PC-9 (cell line): ENCODE results near the gene CCNA2. TPM values are rescaled to one million over a fixed set of nuclear protein-coding genes. Genes with fewer than 3 reads are reported as not detected.

Experiments
- BruUV-seq: library from RNA; stranded (reverse); fragments of 400-500 nt; replicated peaks from 2 replicates; lab custom pipeline; 2021; lab: Mats Ljungman, UMichigan
- CTCF ChIA-PET: fragments of 300-600 bp; sonication (Branson Sonifier 250); formaldehyde crosslinking; loops from one replicate; lab custom pipeline; 2022; ENCODE audit warnings: antibody characterized with exemption; lab: Charles Lee
- POLR2A ChIA-PET: fragments of 300-600 bp; sonication (Branson Sonifier 250); formaldehyde crosslinking; loops from one replicate; lab custom pipeline; 2022; ENCODE audit warnings: antibody characterized with exemption; ENCODE audit not compliant: unreplicated experiment; lab: Charles Lee
- DNase-seq, 2 experiments: peaks; one replicate each; pipeline versions ENCODE4 v3.0.0 to v3.0.0-alpha.2; 2015 to 2022; ENCODE audit warnings: mixed read lengths in 1 of 2
- H2AFZ ChIP-seq: fragments of 200-600 bp; sonication (generic); 2 replicates; pipeline ENCODE4 v1.8.1; 2017; ENCODE audit warnings: antibody characterized with exemption
- H3F3A ChIP-seq: fragments of 200-600 bp; sonication (generic); 2 replicates; pipeline ENCODE4 v1.8.1; 2017; ENCODE audit warnings: antibody characterized with exemption, mild to moderate bottlenecking, low read depth; ENCODE audit not compliant: insufficient read depth
- H3K27ac ChIP-seq: fragments of 200-600 bp; sonication (generic); 2 replicates; pipeline ENCODE4 v1.6.1; 2016; ENCODE audit warnings: mixed run types
- H3K27me3 ChIP-seq: fragments of 200-600 bp; sonication (generic); 2 replicates; pipeline ENCODE4 v1.6.1; 2016; ENCODE audit warnings: low read depth, mixed run types; ENCODE audit not compliant: insufficient read depth
- H3K36me3 ChIP-seq: fragments of 200-600 bp; sonication (generic); 2 replicates; pipeline ENCODE4 v1.6.1; 2016; ENCODE audit warnings: low read depth, mixed run types
- H3K4me1 ChIP-seq: fragments of 200-600 bp; sonication (generic); replicated peaks from 2 replicates; pipeline ENCODE4 v1.6.1; 2016; ENCODE audit warnings: mixed run types; ENCODE audit not compliant: insufficient read depth
- H3K4me2 ChIP-seq: fragments of 200-600 bp; sonication (generic); 2 replicates; pipeline ENCODE4 v1.6.1; 2017; ENCODE audit warnings: mixed run types
- H3K4me3 ChIP-seq: fragments of 200-600 bp; sonication (generic); 2 replicates; pipeline ENCODE4 v1.6.1; 2016; ENCODE audit warnings: mixed run types
- H3K79me2 ChIP-seq: fragments of 200-600 bp; sonication (generic); 2 replicates; pipeline ENCODE4 v1.6.1; 2017; ENCODE audit warnings: low read depth, mixed run types
- H3K9me2 ChIP-seq: fragments of 200-600 bp; sonication (generic); 2 replicates; pipeline ENCODE4 v1.8.1; 2017; ENCODE audit warnings: mild to moderate bottlenecking; ENCODE audit not compliant: insufficient read depth
- H3K9me3 ChIP-seq: fragments of 200-600 bp; sonication (generic); 2 replicates; pipeline ENCODE4 v1.8.1; 2016; ENCODE audit warnings: low read depth; ENCODE audit not compliant: insufficient read depth
- H4K20me1 ChIP-seq: fragments of 200-600 bp; sonication (generic); 2 replicates; pipeline ENCODE4 v1.8.1; 2017; ENCODE audit not compliant: insufficient read depth
- EZH2 ChIP-seq: fragments of 200-600 bp; sonication (generic); IDR thresholded peaks from 2 replicates; pipeline ENCODE4 v1.8.0; 2017; ENCODE audit warnings: antibody characterized with exemption, low read depth
- intact Hi-C: fragments of 100-400 bp; cut with micrococcal nuclease; formaldehyde crosslinking; loops from one replicate; pipeline ENCODE4 v1.10.0; 2022; ENCODE audit not compliant: unreplicated experiment
- total RNA-seq: library from RNA; stranded (reverse); gene quantifications from 2 replicates; pipeline ENCODE4 v1.2.3, GENCODE V29; 2021
- TF ChIP-seq, protein P1 (sequence below): fragments of 200-600 bp; sonication (generic); conservative IDR thresholded peaks from 2 replicates; pipeline ENCODE4 v1.6.1; 2017; ENCODE audit warnings: mixed run types, antibody characterized with exemption, mild to moderate bottlenecking, moderate library complexity

The CCNA2 gene
- total RNA-seq, 1 experiment from 2014 or later, result 70.7 TPM

GRCh38 chr4:121822047-121822446 is 1.6 kb downstream of the CCNA2 start:
- Histone ChIP-seq H4K20me1 (peaks cover 3% of the 10 kb centered on the region; the same call in 1 of the 2 replicates), H3K9me2 (no peaks in the 10 kb centered on the region), H3K36me3 (peaks cover 40% of the 10 kb centered on the region), H3K9me3 (no peaks in the 10 kb centered on the region), H3F3A (peaks cover 24% of the 10 kb centered on the region), H3K27ac (no peak overlapping the region), H3K4me2 (peak overlapping the region; percentile 72), H2AFZ (0 out of 2 replicates have a peak overlapping the region, but pooled peaks have one; percentile 95), H3K4me1 (peaks cover 18% of the 10 kb centered on the region), H3K79me2 (peaks cover 39% of the 10 kb centered on the region), H3K27me3 (no peaks in the 10 kb centered on the region), H3K4me3 (peak overlapping the region; percentile 85)
- intact Hi-C loops, result no loop called here
- CTCF ChIA-PET, result no interaction called here
- POLR2A ChIA-PET, result no interaction called here
- BruUV-seq, result no TSS peak
- DNase-seq, result no peak
- TF ChIP-seq, protein P1, sequence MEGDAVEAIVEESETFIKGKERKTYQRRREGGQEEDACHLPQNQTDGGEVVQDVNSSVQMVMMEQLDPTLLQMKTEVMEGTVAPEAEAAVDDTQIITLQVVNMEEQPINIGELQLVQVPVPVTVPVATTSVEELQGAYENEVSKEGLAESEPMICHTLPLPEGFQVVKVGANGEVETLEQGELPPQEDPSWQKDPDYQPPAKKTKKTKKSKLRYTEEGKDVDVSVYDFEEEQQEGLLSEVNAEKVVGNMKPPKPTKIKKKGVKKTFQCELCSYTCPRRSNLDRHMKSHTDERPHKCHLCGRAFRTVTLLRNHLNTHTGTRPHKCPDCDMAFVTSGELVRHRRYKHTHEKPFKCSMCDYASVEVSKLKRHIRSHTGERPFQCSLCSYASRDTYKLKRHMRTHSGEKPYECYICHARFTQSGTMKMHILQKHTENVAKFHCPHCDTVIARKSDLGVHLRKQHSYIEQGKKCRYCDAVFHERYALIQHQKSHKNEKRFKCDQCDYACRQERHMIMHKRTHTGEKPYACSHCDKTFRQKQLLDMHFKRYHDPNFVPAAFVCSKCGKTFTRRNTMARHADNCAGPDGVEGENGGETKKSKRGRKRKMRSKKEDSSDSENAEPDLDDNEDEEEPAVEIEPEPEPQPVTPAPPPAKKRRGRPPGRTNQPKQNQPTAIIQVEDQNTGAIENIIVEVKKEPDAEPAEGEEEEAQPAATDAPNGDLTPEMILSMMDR, result no peak

DNA sequence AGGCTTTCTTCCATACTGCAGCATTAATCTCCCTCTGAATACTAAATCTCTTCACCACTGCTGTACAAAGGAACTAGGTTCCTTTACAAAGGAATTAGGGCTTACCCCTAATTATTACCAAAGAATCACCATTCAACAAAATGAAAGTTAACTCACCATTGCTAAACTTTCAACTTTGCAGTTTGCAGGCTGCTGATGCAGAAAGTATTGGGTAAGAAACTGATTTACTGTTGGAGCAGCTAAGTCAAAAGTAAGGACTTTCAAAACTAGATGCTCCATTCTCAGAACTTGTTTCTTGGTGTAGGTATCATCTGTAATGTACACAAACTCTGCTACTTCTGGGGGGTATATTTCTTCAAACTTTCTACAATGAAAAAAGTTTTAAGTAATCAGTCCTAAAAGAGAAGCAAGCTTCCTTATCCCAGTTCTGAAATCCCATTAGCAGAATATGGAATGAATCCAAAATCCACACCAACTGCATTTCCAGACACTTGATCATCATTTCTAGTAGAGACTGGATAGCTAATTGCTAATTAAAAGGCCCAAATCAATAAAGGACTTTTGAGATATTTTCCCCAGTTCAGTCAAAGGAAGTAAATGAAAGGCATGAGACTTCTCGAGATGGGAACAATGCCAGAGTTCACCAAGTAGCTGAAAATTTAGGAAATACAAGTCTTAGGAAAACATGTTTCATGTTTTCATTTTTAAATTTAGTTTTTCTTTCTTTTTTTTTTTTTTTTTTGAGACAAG is 4.3 kb downstream of the CCNA2 start:
- Histone ChIP-seq H3K4me2 (no peak overlapping the region), H3K27ac (no peak overlapping the region)
- CTCF ChIA-PET, result interaction anchor here (0.6 to 0.7 kb wide), 2 partner anchors 9 to 43 kb away, joined by 4 to 5 read pairs; no protein-coding TSS in a partner anchor

GRCh38 chr4:121818215-121818614 is 5.5 kb downstream of the CCNA2 start:
- Histone ChIP-seq H4K20me1 (peaks cover 3% of the 10 kb centered on the region; the same call in 1 of the 2 replicates), H3K4me2 (no peak overlapping the region), H3K4me3 (no peak overlapping the region), H3K27me3 (no peaks in the 10 kb centered on the region), H3K36me3 (peaks cover 59% of the 10 kb centered on the region), H3K9me3 (no peaks in the 10 kb centered on the region), H2AFZ (no peak overlapping the region), H3K79me2 (peaks cover 34% of the 10 kb centered on the region), H3K9me2 (no peaks in the 10 kb centered on the region), H3K27ac (no peak overlapping the region; the same call in 1 of the 2 replicates), H3F3A (peaks cover 59% of the 10 kb centered on the region), H3K4me1 (peaks cover 18% of the 10 kb centered on the region)
- no peak for DNase-seq
- CTCF ChIA-PET, result no interaction called here
- no TSS peak for BruUV-seq
- TF ChIP-seq, protein P1, result no peak
- no peak for TF ChIP-seq EZH2
- intact Hi-C loops, result no loop called here
- POLR2A ChIA-PET, result interaction anchor here (0.6 kb wide), 1 partner anchor 112 kb away, joined by 3 read pairs; no protein-coding TSS in a partner anchor

More for the DNA sequence above, 4.3 kb downstream of the CCNA2 start:
- intact Hi-C loops, result no loop called here
- BruUV-seq, result no TSS peak
- peaks cover 54% of the 10 kb centered on the region for H3K36me3 ChIP-seq
- peaks cover 18% of the 10 kb centered on the region for H3K4me1 ChIP-seq
- H3K9me2 ChIP-seq, result no peaks in the 10 kb centered on the region
- no peak for DNase-seq
- TF ChIP-seq, protein P1, result no peak
- no peak for TF ChIP-seq EZH2
- POLR2A ChIA-PET, result no interaction called here
- no peak overlapping the region for H3K4me3 ChIP-seq
- H3K27me3 ChIP-seq, result no peaks in the 10 kb centered on the region
- H2AFZ ChIP-seq, result no peak overlapping the region
- peaks cover 51% of the 10 kb centered on the region for H3F3A ChIP-seq
- peaks cover 3% of the 10 kb centered on the region; the same call in 1 of the 2 replicates for H4K20me1 ChIP-seq
- H3K79me2 ChIP-seq, result peaks cover 39% of the 10 kb centered on the region
- no peaks in the 10 kb centered on the region for H3K9me3 ChIP-seq
